22Rv1 (cell line): ENCODE measurements around the gene C14orf180.

ENCODE experiments used
- H3K27ac ChIP-seq: fragments of 450-650 bp; 2 replicates; pipeline ENCODE4 v1.5.1; 2017
- CTCF ChIP-seq: fragments of 450-650 bp; IDR thresholded peaks from 2 replicates; pipeline ENCODE4 v1.5.1; 2017; ENCODE audit warnings: mild to moderate bottlenecking
- ZFX ChIP-seq: fragments of 450-650 bp; IDR thresholded peaks from 2 replicates; pipeline ENCODE4 v1.6.1; 2017; ENCODE audit warnings: antibody characterized with exemption, borderline replicate concordance

The C14orf180 gene

DNA sequence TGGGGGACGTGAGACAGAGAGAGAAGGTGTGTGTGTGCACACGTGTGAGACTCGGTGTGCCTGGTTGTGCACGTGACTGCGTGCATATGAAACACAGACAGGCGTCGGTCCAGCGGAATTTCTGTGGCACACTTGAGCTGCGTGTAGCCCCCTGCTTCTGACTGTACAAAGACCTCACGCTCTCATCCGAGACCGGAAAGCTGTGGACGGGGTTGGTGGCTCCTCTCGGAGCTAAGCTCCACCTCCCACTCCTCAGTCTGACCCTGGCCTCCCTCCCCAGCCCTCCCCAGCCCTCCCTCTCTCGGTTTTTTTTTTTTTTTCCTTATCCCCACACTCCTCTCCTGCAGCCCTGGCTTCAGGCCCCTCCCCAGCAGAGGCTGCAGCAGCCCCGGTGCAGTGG, 8.3 kb upstream of the C14orf180 start:
- no peak overlapping the region for H3K27ac ChIP-seq
- no peak for TF ChIP-seq ZFX
- TF ChIP-seq CTCF = no peak

DNA sequence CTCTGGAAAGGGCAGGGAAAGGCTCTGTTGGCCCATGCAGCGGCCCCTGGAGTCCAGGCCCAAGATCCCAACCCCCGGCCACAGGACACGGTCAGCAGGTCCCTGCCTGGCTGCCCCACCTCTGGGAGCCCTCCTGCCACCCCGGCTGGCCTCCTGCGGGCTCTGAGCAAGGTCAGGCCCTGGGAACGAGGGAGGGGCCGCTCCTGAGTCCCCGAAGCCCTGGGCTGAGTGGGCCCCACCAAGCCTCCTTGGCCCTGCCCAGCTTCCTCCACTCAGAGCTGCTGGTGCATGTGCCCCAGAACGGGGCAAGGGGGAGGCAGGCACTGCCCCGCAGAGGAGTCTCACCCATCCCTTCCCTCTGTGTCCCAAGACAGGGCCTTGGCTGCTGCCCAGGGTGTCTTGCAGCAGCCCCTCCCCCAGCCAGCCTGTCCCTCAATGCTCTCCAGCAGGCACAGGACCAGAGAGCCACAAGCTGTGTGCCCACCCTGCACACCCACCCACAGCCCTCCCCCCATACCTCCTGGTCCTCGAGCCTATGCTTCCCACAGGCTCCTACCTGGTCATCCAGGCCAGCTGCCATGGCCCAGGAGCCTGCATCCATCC, 7.4 kb upstream of the C14orf180 start:
- TF ChIP-seq ZFX = no peak
- TF ChIP-seq CTCF = no peak
- no peak overlapping the region for H3K27ac ChIP-seq

- no peak overlapping the region for H3K27ac ChIP-seq
- TF ChIP-seq ZFX = no peak
- TF ChIP-seq CTCF = no peak
These were observed 6.9 kb upstream of the C14orf180 start for GRCh38 chr14:104572668-104573067.

DNA sequence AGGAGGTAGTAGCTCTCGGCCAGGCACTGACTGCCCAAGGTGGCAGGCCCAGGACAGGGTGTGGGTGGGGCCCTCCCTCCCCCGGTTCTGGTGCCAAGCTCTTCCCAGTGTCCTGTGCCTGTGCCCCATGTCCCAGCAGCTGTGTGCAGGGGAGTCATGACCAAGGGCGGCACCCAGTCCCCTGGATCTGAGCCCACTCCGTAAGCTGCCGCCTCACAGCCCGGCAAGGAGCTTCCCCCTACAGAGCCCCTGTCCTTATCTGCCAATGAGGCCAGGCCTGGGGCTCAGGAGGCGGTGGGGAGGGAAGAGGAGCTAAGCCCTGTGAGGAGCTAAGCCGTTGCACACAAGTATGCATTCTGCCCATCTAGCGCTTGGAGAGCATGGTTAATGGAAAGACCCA, 5.6 kb upstream of the C14orf180 start:
- no peak overlapping the region for H3K27ac ChIP-seq
- no peak for TF ChIP-seq CTCF
- TF ChIP-seq ZFX = no peak

DNA sequence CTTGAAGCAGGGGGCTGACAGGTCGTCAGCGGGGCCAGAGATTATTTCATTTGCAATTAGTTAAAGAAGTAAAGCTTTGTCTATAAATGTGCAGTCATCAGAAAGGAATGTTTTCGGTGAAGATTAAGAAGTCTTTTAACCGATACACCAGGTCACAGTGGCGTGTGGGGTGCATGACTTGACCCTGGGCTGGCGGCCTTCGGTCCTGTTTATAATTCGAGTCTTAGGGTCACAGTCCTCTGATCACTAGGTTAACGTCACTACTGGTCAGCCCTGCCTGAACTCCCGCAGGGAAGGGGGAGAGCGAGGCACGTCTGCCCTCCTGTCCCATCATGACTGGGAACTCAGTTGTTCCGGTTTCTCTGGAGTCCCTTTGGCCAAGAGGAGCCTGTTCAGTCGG, 5.0 kb upstream of the C14orf180 start:
- H3K27ac ChIP-seq = no peak overlapping the region
- TF ChIP-seq ZFX (no peak), CTCF (no peak)

- no peak overlapping the region for H3K27ac ChIP-seq
- no peak for TF ChIP-seq ZFX
- no peak for TF ChIP-seq CTCF
These were observed 4.5 kb upstream of the C14orf180 start for GRCh38 chr14:104574978-104575583.

DNA sequence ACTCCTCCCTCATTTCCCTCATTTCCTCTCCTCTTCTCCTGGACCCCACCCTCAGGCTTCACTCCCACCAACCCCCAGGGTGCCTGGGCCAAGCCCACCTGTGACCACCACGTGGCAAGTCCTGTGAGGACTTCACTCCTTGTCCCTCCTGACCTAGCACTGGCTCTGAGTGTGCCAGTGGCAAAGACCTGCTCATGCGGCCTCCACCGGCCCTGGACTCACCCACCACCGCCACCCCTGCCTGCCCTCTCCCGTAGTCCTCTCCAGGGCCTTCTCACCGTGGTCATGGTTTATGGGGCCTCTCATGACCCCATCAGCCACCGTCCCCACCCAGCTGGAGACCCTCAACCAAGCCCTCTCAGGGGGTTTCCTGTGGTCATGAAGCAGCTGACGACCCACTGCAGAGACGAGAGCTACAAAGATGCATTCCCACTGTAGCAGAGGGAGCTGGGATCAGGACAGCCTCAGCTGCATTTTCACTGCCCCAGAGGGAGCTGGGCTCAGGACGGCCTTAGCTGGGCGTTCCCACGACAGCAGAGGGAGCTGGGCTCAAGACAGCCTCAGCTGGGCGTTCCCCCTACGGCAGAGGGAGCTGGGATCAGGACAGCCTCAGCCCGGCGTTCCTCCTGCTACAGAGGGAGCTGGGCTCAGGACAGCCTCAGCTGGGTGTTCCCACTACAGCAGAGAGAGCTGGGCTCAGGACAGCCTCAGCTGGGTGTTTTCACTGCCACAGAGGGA, 3.2 kb upstream of the C14orf180 start:
- no peak for TF ChIP-seq CTCF
- no peak for TF ChIP-seq ZFX

More for the DNA sequence above, 3.2 kb upstream of the C14orf180 start:
- H3K27ac ChIP-seq = no peak overlapping the region
